Glutamatergic neuron (in vitro differentiated cells): Measurements from ENCODE around the gene ANO4. TPM values are rescaled to one million over a fixed set of nuclear protein-coding genes. Genes with fewer than 3 reads are reported as not detected.

Experiments used
- DNase-seq: peaks from one replicate; pipeline ENCODE4 v3.0.0; 2022
- H3K27ac Mint-ChIP-seq: one replicate; pipeline ENCODE4 v1.8.0; 2020; ENCODE audit warnings: mild to moderate bottlenecking, mixed read lengths, inconsistent platforms; ENCODE audit not compliant: unreplicated experiment
- H3K27me3 Mint-ChIP-seq: one replicate; pipeline ENCODE4 v1.8.0; 2020; ENCODE audit warnings: mild to moderate bottlenecking, moderate library complexity, mixed read lengths, inconsistent platforms; ENCODE audit not compliant: unreplicated experiment
- H3K36me3 Mint-ChIP-seq: one replicate; pipeline ENCODE4 v1.8.0; 2020; ENCODE audit warnings: mild to moderate bottlenecking, mixed read lengths, inconsistent platforms; ENCODE audit not compliant: unreplicated experiment
- H3K4me1 Mint-ChIP-seq: one replicate; pipeline ENCODE4 v1.8.0; 2020; ENCODE audit warnings: mild to moderate bottlenecking, low read depth, mixed read lengths, inconsistent platforms; ENCODE audit not compliant: unreplicated experiment
- H3K4me3 Mint-ChIP-seq: one replicate; pipeline ENCODE4 v1.8.0; 2020; ENCODE audit warnings: mild to moderate bottlenecking, mixed read lengths, inconsistent platforms; ENCODE audit not compliant: unreplicated experiment
- H3K9me3 Mint-ChIP-seq: one replicate; pipeline ENCODE4 v1.8.0; 2020; ENCODE audit warnings: mild to moderate bottlenecking, moderate library complexity, mixed read lengths, inconsistent platforms; ENCODE audit not compliant: unreplicated experiment
- CTCF ChIP-seq: fragments of 200-600 bp; sonication (generic); IDR thresholded peaks from one replicate; pipeline ENCODE4 v1.5.0; 2021; ENCODE audit not compliant: partially characterized antibody, unreplicated experiment
- total RNA-seq: library from RNA; stranded (reverse); fragmentation: NEBNext Ultra II Directional; extraction: Animal tissue kit (Norgen Biotek cat#: 25700); gene quantifications from one replicate; pipeline ENCODE4 v1.2.1, GENCODE V29; 2021; ENCODE audit not compliant: unreplicated experiment

ANO4 gene
- total RNA-seq, 1 donor from 2014 or later, result 38.0 TPM

- H3K4me1 Mint-ChIP-seq, result peaks cover 2% of the 10 kb centered on the region
- DNase-seq, result no peak
- H3K36me3 Mint-ChIP-seq, result peaks cover 26% of the 10 kb centered on the region
- H3K27ac Mint-ChIP-seq, result no peak overlapping the region
- TF ChIP-seq CTCF, result no peak
- H3K27me3 Mint-ChIP-seq, result peaks cover 7% of the 10 kb centered on the region
- peaks cover 7% of the 10 kb centered on the region for H3K9me3 Mint-ChIP-seq
- H3K4me3 Mint-ChIP-seq, result no peak overlapping the region
These were observed 233.2 kb downstream of the ANO4 start for GRCh38 chr12:101027816-101028215.

- no peak for DNase-seq
- no peak for TF ChIP-seq CTCF
- H3K4me1 Mint-ChIP-seq, result no peaks in the 10 kb centered on the region
- H3K4me3 Mint-ChIP-seq, result no peak overlapping the region
- H3K9me3 Mint-ChIP-seq, result no peaks in the 10 kb centered on the region
- no peaks in the 10 kb centered on the region for H3K36me3 Mint-ChIP-seq
- H3K27me3 Mint-ChIP-seq, result no peaks in the 10 kb centered on the region
- no peak overlapping the region for H3K27ac Mint-ChIP-seq
These were observed 243.8 kb downstream of the ANO4 start for GRCh38 chr12:101038289-101038871.

GRCh38 chr12:101039848-101040531 is 245.4 kb downstream of the ANO4 start:
- Mint-ChIP-seq H3K27me3 (no peaks in the 10 kb centered on the region), H3K9me3 (no peaks in the 10 kb centered on the region), H3K4me3 (no peak overlapping the region), H3K36me3 (no peaks in the 10 kb centered on the region), H3K4me1 (no peaks in the 10 kb centered on the region), H3K27ac (no peak overlapping the region)
- no peak for DNase-seq
- no peak for TF ChIP-seq CTCF

GRCh38 chr12:101040936-101041335 is 246.4 kb downstream of the ANO4 start:
- no peak for TF ChIP-seq CTCF

GRCh38 chr12:101042211-101042610 is 247.6 kb downstream of the ANO4 start:
- Mint-ChIP-seq H3K4me1 (peaks cover 3% of the 10 kb centered on the region), H3K9me3 (peaks cover 2% of the 10 kb centered on the region), H3K27me3 (no peaks in the 10 kb centered on the region), H3K27ac (no peak overlapping the region), H3K36me3 (no peaks in the 10 kb centered on the region), H3K4me3 (no peak overlapping the region)
- no peak for TF ChIP-seq CTCF
- no peak for DNase-seq

More at GRCh38 chr12:101040936-101041335, 246.4 kb downstream of the ANO4 start:
- Mint-ChIP-seq H3K36me3 (no peaks in the 10 kb centered on the region), H3K4me1 (no peaks in the 10 kb centered on the region), H3K27ac (no peak overlapping the region), H3K9me3 (peaks cover 2% of the 10 kb centered on the region), H3K4me3 (no peak overlapping the region), H3K27me3 (no peaks in the 10 kb centered on the region)
- no peak for DNase-seq
